GM19193 (cell line): Measurements from ENCODE around the gene KRT13.

Source experiments
- POLR2A ChIP-seq: IDR thresholded peaks from 4 replicates; pipeline ENCODE4 v1.6.1; 2011; ENCODE audit not compliant: insufficient read depth, insufficient read length; ENCODE audit errors: extremely low read depth

KRT13 gene

GRCh38 chr17:41480581-41480980 is 24.8 kb downstream of the KRT13 start:
- TF ChIP-seq POLR2A: no peak

DNA sequence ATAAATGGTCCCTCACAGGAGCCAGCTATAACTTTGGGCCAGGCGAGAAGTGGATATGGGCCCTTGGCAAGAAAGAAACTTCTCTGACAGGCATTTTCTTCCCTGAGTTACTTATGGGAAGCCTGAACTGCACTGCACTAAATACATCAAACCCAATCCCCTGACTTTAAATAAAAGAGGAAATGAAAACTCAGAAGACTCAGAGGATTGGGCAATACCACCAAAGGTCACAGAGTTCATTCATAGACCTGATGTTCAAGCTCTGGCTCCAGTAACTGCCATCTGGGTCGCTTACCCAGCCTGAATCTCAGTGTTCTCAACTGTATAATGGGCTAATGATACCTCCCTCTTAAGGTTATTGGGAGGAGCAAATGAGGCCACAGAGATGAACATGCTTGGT is 25.3 kb downstream of the KRT13 start:
- TF ChIP-seq POLR2A: no peak

- TF ChIP-seq POLR2A: no peak
These were observed 27.2 kb downstream of the KRT13 start for GRCh38 chr17:41478237-41478636.

- no peak for TF ChIP-seq POLR2A
These were observed 28.3 kb downstream of the KRT13 start for GRCh38 chr17:41476866-41477815.

DNA sequence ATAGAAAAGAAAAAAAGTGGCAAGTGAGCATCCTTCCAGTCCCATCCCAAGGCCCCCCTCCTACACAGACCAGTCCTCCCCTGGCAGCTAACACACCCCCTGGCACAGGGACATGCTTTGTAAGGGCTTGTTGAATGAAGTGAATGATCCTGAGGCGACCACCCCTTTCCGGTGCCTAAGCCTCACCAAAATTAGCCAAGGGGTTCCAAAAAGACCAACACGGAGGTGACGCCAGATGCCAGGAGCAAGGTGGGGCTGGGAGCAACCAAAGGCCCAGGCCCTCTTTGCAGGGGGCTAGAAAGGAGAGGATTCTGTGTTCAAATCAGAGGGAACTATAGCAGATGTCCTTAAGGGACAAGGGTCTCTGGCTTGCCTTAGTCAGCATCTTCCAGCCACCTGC is 30.0 kb downstream of the KRT13 start:
- TF ChIP-seq POLR2A: no peak

DNA sequence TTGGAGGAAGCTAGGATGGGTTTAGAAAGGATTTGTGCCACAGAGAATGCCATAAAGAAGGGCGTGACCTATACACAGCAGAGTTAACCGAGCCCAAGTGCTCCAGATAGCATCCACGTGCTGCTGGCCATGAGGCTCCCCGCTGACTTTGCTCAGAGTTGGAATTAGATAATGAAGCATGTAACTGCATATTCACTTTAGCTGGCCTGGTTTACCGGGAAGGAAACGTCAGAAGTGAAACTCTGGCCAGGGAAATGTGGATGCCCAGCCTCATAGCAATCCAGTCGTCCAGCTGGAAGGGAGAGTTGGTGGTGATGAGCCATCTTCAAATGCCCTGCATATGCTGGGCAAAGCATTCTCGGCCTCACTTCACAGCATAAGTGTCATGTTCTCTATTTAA is 30.5 kb downstream of the KRT13 start:
- TF ChIP-seq POLR2A: no peak

GRCh38 chr17:41468346-41468745 is 37.1 kb downstream of the KRT13 start:
- no peak for TF ChIP-seq POLR2A

DNA sequence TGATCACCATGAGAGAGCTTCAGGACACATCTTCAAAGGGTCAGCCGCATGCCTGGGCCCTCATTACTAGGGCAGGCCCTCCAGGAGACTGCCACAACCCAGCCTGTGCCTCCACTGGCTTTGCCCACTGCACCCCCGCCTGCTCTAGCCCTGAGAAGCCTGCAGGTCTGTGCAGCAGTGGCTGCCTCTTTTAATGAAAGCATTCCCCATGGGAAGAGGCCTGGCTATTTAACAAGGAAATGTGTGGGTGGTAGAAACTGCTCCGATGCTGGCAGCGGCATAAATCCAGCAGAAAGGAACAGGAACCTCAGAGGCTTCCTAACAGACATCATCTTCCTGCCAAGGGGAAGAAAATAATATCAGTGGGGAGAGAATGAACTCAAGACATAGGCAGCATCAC is 37.9 kb downstream of the KRT13 start:
- TF ChIP-seq POLR2A: no peak

DNA sequence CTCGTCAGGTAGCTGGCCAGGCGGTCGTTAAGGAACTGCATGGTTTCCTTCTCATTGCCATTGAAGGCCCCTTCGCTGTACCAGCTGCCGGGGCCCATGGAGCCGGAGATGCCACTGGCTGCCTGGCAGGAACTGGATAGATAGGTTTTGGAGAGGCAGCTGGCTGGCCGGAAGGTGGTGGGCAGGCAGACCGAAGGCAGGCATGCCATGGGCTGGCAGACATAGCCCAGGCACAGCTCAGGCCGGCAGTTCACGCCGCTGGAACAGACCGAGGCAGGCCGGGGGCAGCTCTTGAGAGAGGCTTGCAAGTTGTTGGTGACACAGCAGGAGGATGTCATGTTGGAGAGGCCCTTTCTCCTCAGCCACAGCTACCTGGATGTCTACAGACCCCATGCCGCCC is 38.4 kb downstream of the KRT13 start, which contains the start of gene KRT32:
Gene KRT32, minus strand, starts transcription at position 399 of the 400 bp plus-strand sequence. Its CDS starts 61 bp downstream, at position 338.
- TF ChIP-seq POLR2A: no peak

DNA sequence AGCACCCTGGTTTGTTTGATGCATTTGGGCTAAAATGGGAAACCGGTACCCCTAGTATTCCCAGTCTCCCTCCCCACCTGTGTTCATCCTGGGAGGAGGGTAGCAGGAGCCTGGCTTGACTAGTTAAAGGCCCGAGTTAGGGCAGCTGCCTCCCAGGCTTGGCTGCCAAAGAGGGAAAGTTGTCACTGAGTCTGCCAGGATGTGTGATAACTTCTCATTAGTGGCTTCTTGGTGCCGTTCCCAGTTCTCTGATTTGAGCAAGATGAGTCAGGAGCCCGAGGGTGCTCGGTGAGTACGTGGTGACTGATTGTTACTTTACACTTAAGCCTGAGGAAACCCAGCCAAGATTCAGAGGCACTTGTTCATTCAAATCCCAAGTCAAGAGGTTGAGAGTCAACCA is 40.7 kb downstream of the KRT13 start:
- TF ChIP-seq POLR2A: no peak

GRCh38 chr17:41464173-41464572 is 41.2 kb downstream of the KRT13 start:
- TF ChIP-seq POLR2A: no peak

- TF ChIP-seq POLR2A: no peak
These were observed 41.7 kb downstream of the KRT13 start for GRCh38 chr17:41463746-41464145.

- no peak for TF ChIP-seq POLR2A
These were observed 42.7 kb downstream of the KRT13 start for GRCh38 chr17:41462705-41463104.

DNA sequence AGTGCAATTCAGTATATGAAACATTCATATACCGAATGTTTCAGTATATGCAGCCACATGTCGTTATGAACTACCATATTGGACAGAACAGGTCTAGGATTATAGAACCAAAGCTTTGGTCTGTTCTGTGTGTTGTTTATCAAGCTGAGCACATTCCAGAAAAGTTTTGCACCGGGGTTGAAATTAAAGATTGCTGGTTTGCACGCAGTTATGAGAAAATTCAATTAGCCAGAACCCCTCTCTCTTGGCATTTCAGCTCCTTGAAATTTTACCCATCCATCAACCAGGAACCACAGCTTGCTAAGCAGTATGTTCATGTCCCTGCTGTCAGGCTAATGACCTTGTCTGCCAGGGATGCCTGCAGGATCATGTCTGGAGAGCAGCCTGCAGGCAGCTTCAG is 47.7 kb downstream of the KRT13 start:
- TF ChIP-seq POLR2A: no peak

- TF ChIP-seq POLR2A: no peak
These were observed 49.2 kb downstream of the KRT13 start for GRCh38 chr17:41456204-41456603.

DNA sequence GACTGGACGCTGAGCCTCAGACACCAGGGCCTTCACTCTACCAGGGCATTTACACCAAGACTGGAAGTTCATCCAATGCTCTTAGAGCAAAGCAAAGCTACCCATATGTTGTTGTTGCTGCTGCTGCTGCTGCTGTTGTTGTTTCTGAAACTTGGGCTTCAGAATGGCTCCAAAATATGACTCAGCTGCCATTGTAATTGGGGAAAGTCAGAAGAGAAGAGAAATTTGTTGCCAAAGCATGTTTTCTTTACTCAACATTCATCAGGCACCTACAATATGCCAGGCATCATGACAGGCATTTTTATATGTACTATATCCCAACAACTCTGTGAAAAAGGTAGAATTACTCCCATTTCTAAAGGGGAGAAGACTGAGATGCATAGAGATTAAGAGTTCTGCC is 50.2 kb downstream of the KRT13 start:
- no peak for TF ChIP-seq POLR2A
